ENCODE results near the gene RGPD8. TPM values are rescaled to one million over a fixed set of nuclear protein-coding genes. Genes with fewer than 3 reads are reported as not detected.

The RGPD8 gene
- total and polyA plus RNA-seq, 10 of the 15 experiments (the other 5 are each of a cell fraction or from before 2014, with no cell fraction given): 0.24 to 9.6 (median 4.2) TPM

DNA sequence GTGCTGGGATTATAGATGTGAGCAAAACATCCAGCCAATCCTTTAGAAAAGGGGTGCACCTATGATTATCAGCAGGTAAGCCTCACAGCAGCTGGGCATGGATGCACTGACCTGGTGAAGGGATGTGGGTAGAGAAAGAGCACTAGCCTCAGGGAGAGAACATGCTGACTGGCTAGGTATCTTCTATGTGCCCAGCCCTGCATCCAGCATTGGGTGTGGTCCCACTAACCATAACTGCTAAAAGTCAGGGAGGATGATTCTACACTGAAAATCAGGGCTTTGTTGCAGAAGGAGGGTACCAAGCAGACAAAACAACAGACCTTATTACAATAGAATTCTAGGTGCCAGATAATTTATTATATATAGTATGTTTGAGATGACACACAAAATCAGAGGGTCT is 21.1 kb upstream of the RGPD8 start:
- FAIRE-seq: no peak
- in situ Hi-C loops (cut with MboI): loop anchor here (10.0 kb wide), 1 partner anchor 120 kb away; no protein-coding TSS in a partner anchor
- H3K4me2 ChIP-seq (ENCODE audit: control insufficient read depth, insufficient read depth): no peak overlapping the region
- ChIA-PET POLR2A (no interaction called here), CTCF (no interaction called here), SMC1A (ENCODE audit: uncharacterized antibody, unreplicated experiment) (no interaction called here), RAD21 (ENCODE audit: unreplicated experiment) (no interaction called here)
- H3K27ac ChIP-seq (ENCODE audit: control insufficient read depth, insufficient read depth): no peak overlapping the region
- no peaks in the 10 kb centered on the region for H3K4me1 ChIP-seq (ENCODE audit: control insufficient read depth, insufficient read depth, low read length)
- no peaks in the 10 kb centered on the region for H4K20me1 ChIP-seq (ENCODE audit: control insufficient read depth, insufficient read depth)
- no peaks in the 10 kb centered on the region for H3K9me3 ChIP-seq (replicated peaks; ENCODE audit: control insufficient read depth, insufficient read depth, low read length)
- TF ChIP-seq, protein P1, sequence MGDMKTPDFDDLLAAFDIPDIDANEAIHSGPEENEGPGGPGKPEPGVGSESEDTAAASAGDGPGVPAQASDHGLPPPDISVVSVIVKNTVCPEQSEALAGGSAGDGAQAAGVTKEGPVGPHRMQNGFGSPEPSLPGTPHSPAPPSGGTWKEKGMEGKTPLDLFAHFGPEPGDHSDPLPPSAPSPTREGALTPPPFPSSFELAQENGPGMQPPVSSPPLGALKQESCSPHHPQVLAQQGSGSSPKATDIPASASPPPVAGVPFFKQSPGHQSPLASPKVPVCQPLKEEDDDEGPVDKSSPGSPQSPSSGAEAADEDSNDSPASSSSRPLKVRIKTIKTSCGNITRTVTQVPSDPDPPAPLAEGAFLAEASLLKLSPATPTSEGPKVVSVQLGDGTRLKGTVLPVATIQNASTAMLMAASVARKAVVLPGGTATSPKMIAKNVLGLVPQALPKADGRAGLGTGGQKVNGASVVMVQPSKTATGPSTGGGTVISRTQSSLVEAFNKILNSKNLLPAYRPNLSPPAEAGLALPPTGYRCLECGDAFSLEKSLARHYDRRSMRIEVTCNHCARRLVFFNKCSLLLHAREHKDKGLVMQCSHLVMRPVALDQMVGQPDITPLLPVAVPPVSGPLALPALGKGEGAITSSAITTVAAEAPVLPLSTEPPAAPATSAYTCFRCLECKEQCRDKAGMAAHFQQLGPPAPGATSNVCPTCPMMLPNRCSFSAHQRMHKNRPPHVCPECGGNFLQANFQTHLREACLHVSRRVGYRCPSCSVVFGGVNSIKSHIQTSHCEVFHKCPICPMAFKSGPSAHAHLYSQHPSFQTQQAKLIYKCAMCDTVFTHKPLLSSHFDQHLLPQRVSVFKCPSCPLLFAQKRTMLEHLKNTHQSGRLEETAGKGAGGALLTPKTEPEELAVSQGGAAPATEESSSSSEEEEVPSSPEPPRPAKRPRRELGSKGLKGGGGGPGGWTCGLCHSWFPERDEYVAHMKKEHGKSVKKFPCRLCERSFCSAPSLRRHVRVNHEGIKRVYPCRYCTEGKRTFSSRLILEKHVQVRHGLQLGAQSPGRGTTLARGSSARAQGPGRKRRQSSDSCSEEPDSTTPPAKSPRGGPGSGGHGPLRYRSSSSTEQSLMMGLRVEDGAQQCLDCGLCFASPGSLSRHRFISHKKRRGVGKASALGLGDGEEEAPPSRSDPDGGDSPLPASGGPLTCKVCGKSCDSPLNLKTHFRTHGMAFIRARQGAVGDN (IDR thresholded peaks at IDR 0.05): no peak
- TF ChIP-seq MTA2 (IDR thresholded peaks at IDR 0.05; ENCODE audit: low read depth) (no peak), FOS (IDR thresholded peaks at IDR 0.05; ENCODE audit: borderline replicate concordance, extremely low read depth, insufficient read length) (no peak), ZNF207 (IDR thresholded peaks at IDR 0.05; ENCODE audit: borderline replicate concordance) (no peak), IKZF1 (conservative IDR thresholded peaks at IDR 0.05) (no peak), RCOR1 (conservative IDR thresholded peaks at IDR 0.05; ENCODE audit: low read depth, low read length) (no peak)
- no peaks in the 10 kb centered on the region; a peak in 2 of 4 replicates for H3K27me3 ChIP-seq (replicated peaks in 1 of 2; ENCODE audit: control insufficient read depth in 2 of 2, insufficient read depth in 2 of 2, low read length in 1 of 2)
- no peak overlapping the region for H2AFZ ChIP-seq (ENCODE audit: control insufficient read depth, low read depth, low read length)
- no peaks in the 10 kb centered on the region for H3K36me3 ChIP-seq (ENCODE audit: control insufficient read depth in 2 of 2, insufficient read depth in 2 of 2, low read length in 1 of 2)
- ATAC-seq: no peak
- intact Hi-C loops (cut with micrococcal nuclease; ENCODE audit: unreplicated experiment): no loop called here
- no peak overlapping the region for H3K4me3 ChIP-seq
- DNase-seq (ENCODE audit: low read depth, low spot score): no peak
- no TSS peak for BruUV-seq (replicated peaks)
- no peaks in the 10 kb centered on the region for H3K79me2 ChIP-seq (ENCODE audit: control insufficient read depth, insufficient read depth, low read length)
- H3K9ac ChIP-seq (ENCODE audit: control insufficient read depth, insufficient read depth, low read length): no peak overlapping the region

Measured in GM12878 (cell line).